K562 (cell line): Measurements from ENCODE around the gene PATL2. TPM values are rescaled to one million over a fixed set of nuclear protein-coding genes. Genes with fewer than 3 reads are reported as not detected.

Experiments used
- BCLAF1 ChIP-seq, 2 experiments: fragments of 450-650 bp in 1 of 2; IDR thresholded peaks; 2 replicates each; pipeline ENCODE4 v1.6.1; 2011 to 2017; ENCODE audit warnings: low read depth in 2 of 2, antibody characterized with exemption in 1 of 2, borderline replicate concordance in 1 of 2, low read length in 1 of 2, mild to moderate bottlenecking in 1 of 2, mixed read lengths in 1 of 2; ENCODE audit not compliant: control insufficient read depth in 1 of 2
- ETV1 ChIP-seq: fragments of 450-650 bp; conservative IDR thresholded peaks from 2 replicates; pipeline ENCODE4 v1.6.1; 2016; ENCODE audit warnings: missing genetic modification characterization, control low read depth, low read depth, missing compliant biosample characterization
- GTF3C2 ChIP-seq: IDR thresholded peaks from 3 replicates; pipeline ENCODE4 v1.6.1; 2011; ENCODE audit warnings: borderline replicate concordance, mild to moderate bottlenecking, moderate library complexity; ENCODE audit not compliant: insufficient read length; ENCODE audit errors: extremely low read depth
- HMBOX1 ChIP-seq: sonication (generic); IDR thresholded peaks from 2 replicates; pipeline ENCODE4 v1.6.1; 2016
- NR2C1 ChIP-seq, 2 experiments: fragments of 450-650 bp; IDR thresholded peaks; 2 replicates each; pipeline ENCODE4 v1.6.1; 2017; ENCODE audit warnings: mild to moderate bottlenecking in 2 of 2, antibody characterized with exemption in 1 of 2, inconsistent platforms in 1 of 2, missing compliant biosample characterization in 1 of 2, missing genetic modification characterization in 1 of 2
- PCBP1 ChIP-seq: fragments of 200-400 bp; formaldehyde crosslinking; IDR thresholded peaks from 2 replicates; pipeline ENCODE4 v1.6.1; 2018; ENCODE audit warnings: mild to moderate bottlenecking, low read depth, low read length; ENCODE audit not compliant: poor library complexity, severe bottlenecking
- SMARCE1 ChIP-seq: fragments of 450-650 bp; IDR thresholded peaks from 2 replicates; pipeline ENCODE4 v1.7.1; 2016; ENCODE audit warnings: mild to moderate bottlenecking
- ZNF695 ChIP-seq: fragments of 450-650 bp; formaldehyde crosslinking; IDR thresholded peaks from 2 replicates; pipeline ENCODE4 v1.4.0; 2020; ENCODE audit warnings: mild to moderate bottlenecking, moderate library complexity
- polyA plus RNA-seq, 8 experiments: library from polyadenylated mRNA; depleted of rRNA in 4 of 8; stranded (reverse) in 5 of 8; unstranded in 3 of 8; fragments of >200 nt; fragmentation: Nextera tagmentation in 2 of 8; fragmentation: Illumina TruSeq in 1 of 8; extraction: Ambion mirVana in 2 of 8; extraction: Trizol in 1 of 8; gene quantifications; 2 replicates each; pipeline versions ENCODE4 v1.2.1 to v1.2.3, GENCODE V29; 2011 to 2014; ENCODE audit warnings: inconsistent platforms in 1 of 8, missing spikeins in 1 of 8
- total RNA-seq, 7 experiments: library from RNA; depleted of rRNA in 6 of 7; stranded (reverse); fragments of >200 nt in 6 of 7; fragmentation: Illumina TruSeq in 2 of 7; extraction: Trizol in 2 of 7; gene quantifications; 2 replicates each; pipeline versions ENCODE4 v1.2.1 to v1.2.3, GENCODE V29; 2011 to 2021; ENCODE audit warnings: low replicate concordance in 1 of 7
- TF ChIP-seq, protein P1 (sequence below), 2 experiments: fragments of 450-650 bp; IDR thresholded peaks; 2 replicates each; pipeline ENCODE4 v1.6.1; 2018; ENCODE audit warnings: mild to moderate bottlenecking in 2 of 2, low read depth in 1 of 2; ENCODE audit not compliant: partially characterized antibody in 2 of 2
- TF ChIP-seq, protein P2 (sequence below): fragments of 450-650 bp; formaldehyde crosslinking; IDR thresholded peaks from 2 replicates; pipeline ENCODE4 v1.4.0; 2020; ENCODE audit warnings: mild to moderate bottlenecking, moderate library complexity

PATL2 gene
- total and polyA plus RNA-seq, 9 of the 15 experiments (the other 6 are each of a cell fraction or from before 2014, with no cell fraction given) = 0.42 to 1.1 (median 0.86) TPM

- TF ChIP-seq, protein P1, sequence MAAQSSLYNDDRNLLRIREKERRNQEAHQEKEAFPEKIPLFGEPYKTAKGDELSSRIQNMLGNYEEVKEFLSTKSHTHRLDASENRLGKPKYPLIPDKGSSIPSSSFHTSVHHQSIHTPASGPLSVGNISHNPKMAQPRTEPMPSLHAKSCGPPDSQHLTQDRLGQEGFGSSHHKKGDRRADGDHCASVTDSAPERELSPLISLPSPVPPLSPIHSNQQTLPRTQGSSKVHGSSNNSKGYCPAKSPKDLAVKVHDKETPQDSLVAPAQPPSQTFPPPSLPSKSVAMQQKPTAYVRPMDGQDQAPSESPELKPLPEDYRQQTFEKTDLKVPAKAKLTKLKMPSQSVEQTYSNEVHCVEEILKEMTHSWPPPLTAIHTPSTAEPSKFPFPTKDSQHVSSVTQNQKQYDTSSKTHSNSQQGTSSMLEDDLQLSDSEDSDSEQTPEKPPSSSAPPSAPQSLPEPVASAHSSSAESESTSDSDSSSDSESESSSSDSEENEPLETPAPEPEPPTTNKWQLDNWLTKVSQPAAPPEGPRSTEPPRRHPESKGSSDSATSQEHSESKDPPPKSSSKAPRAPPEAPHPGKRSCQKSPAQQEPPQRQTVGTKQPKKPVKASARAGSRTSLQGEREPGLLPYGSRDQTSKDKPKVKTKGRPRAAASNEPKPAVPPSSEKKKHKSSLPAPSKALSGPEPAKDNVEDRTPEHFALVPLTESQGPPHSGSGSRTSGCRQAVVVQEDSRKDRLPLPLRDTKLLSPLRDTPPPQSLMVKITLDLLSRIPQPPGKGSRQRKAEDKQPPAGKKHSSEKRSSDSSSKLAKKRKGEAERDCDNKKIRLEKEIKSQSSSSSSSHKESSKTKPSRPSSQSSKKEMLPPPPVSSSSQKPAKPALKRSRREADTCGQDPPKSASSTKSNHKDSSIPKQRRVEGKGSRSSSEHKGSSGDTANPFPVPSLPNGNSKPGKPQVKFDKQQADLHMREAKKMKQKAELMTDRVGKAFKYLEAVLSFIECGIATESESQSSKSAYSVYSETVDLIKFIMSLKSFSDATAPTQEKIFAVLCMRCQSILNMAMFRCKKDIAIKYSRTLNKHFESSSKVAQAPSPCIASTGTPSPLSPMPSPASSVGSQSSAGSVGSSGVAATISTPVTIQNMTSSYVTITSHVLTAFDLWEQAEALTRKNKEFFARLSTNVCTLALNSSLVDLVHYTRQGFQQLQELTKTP (IDR thresholded peaks at IDR 0.05; ENCODE audit: low read depth in 1 of 2, partially characterized antibody in 2 of 2) = peak in 1 of 2 experiments; percentile 12
- TF ChIP-seq ETV1 (tag) (peak; percentile 93), BCLAF1 (IDR thresholded peaks at IDR 0.05; ENCODE audit: borderline replicate concordance in 1 of 2, control insufficient read depth in 1 of 2, low read depth in 2 of 2, low read length in 1 of 2) (peak in 1 of 2 experiments; percentile 88; a peak in 2 of 4 replicates), HMBOX1 (peak; percentile 97), GTF3C2 (no peak), NR2C1 (IDR thresholded peaks at IDR 0.05) (no peak), NR2C1 (tag; IDR thresholded peaks at IDR 0.05) (no peak), ZNF695 (CRISPR knock-in tag) (0 out of 2 replicates have a peak, but pooled peaks have one; percentile 19), PCBP1 (no peak), SMARCE1 (peak; percentile 86)
- TF ChIP-seq, protein P2, sequence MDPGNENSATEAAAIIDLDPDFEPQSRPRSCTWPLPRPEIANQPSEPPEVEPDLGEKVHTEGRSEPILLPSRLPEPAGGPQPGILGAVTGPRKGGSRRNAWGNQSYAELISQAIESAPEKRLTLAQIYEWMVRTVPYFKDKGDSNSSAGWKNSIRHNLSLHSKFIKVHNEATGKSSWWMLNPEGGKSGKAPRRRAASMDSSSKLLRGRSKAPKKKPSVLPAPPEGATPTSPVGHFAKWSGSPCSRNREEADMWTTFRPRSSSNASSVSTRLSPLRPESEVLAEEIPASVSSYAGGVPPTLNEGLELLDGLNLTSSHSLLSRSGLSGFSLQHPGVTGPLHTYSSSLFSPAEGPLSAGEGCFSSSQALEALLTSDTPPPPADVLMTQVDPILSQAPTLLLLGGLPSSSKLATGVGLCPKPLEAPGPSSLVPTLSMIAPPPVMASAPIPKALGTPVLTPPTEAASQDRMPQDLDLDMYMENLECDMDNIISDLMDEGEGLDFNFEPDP (CRISPR knock-in tag) = 0 out of 2 replicates have a peak, but pooled peaks have one; percentile 21
These were observed 15.7 kb upstream of the PATL2 start (continued) for GRCh38 chr15:44726568-44727484.
